HepG2 (cell line): ENCODE measurements around the gene COQ10B. TPM values are rescaled to one million over a fixed set of nuclear protein-coding genes. Genes with fewer than 3 reads are reported as not detected.

Experiments
- ATAC-seq: fragments of 200-7000 bp; cut with Tn5 transposase; 3 replicates; pipeline ENCODE4 v1.9.1; 2020; ENCODE audit warnings: mild to moderate bottlenecking, moderate library complexity
- BruUV-seq: library from RNA; stranded (reverse); fragments of 400-500 nt; replicated peaks from 2 replicates; lab custom pipeline; 2021; lab: Mats Ljungman, UMichigan
- CTCF ChIA-PET: fragments of 300-600 bp; formaldehyde crosslinking; extraction: SDS; loops from one replicate; lab custom pipeline; 2021; ENCODE audit warnings: low total read pairs, inconsistent platforms, low intra/inter-chr PET ratio; lab: Yijun Ruan, JAX
- POLR2A ChIA-PET: fragments of 350-600 bp; sonication (Branson Sonifier 250); formaldehyde crosslinking; loops from one replicate; lab custom pipeline; 2020; ENCODE audit warnings: antibody characterized with exemption, inconsistent platforms; lab: Yijun Ruan, JAX
- DNase-seq: peaks from one replicate; pipeline ENCODE4 v3.0.0-alpha.2; 2015; ENCODE audit warnings: low spot score
- FAIRE-seq: peaks from 3 replicates; lab custom pipeline; 2011; peaks lifted over from hg19 to GRCh38; lab: Jason Lieb, UNC
- H2AFZ ChIP-seq: one replicate; pipeline ENCODE4 v1.6.1; 2011; ENCODE audit warnings: low read length, inconsistent platforms
- H3K27ac ChIP-seq: fragments of 300-600 bp; 3 replicates; pipeline ENCODE4 v1.8.0; 2011; ENCODE audit warnings: mixed run types, mild to moderate bottlenecking, mixed read lengths, low read length, inconsistent platforms; ENCODE audit not compliant: insufficient read depth; ENCODE audit errors: extremely low read length
- H3K27me3 ChIP-seq, 2 experiments: fragments of 200-600 bp in 1 of 2; 2 replicates in 1 of 2; 3 replicates in 1 of 2; pipeline versions ENCODE4 v1.6.0 to v1.8.0; 2011; ENCODE audit warnings: low read length in 2 of 2, mild to moderate bottlenecking in 2 of 2, moderate library complexity in 2 of 2, inconsistent platforms in 1 of 2; ENCODE audit not compliant: insufficient read depth in 2 of 2, control insufficient read depth in 1 of 2
- H3K36me3 ChIP-seq, 2 experiments: fragments of 200-600 bp in 1 of 2; replicated peaks in 1 of 2; 2 replicates in 1 of 2; 3 replicates in 1 of 2; pipeline versions ENCODE4 v1.5.1 to v1.8.0; 2011; ENCODE audit warnings: low read length in 2 of 2, inconsistent platforms in 1 of 2; ENCODE audit not compliant: insufficient read depth in 2 of 2, control insufficient read depth in 1 of 2
- H3K4me1 ChIP-seq: 2 replicates; pipeline ENCODE4 v1.5.1; 2012; ENCODE audit warnings: low read length, inconsistent platforms; ENCODE audit not compliant: insufficient read depth
- H3K4me2 ChIP-seq: 2 replicates; pipeline ENCODE4 v1.6.0; 2011; ENCODE audit warnings: low read depth, low read length, inconsistent platforms
- H3K4me3 ChIP-seq, 3 experiments: fragments of 200-600 bp in 1 of 3; sonication (generic), shearing (Covaris generic) in 1 of 3; replicated peaks in 1 of 3; 2 replicates each; pipeline ENCODE4 v1.5.1; 2011 to 2016; ENCODE audit warnings: low read length in 3 of 3, inconsistent platforms in 2 of 3, low read depth in 2 of 3, mild to moderate bottlenecking in 2 of 3, control low read depth in 1 of 3, mixed read lengths in 1 of 3; ENCODE audit not compliant: insufficient read depth in 1 of 3
- H3K79me2 ChIP-seq: one replicate; pipeline ENCODE4 v1.6.1; 2011; ENCODE audit warnings: low read length, inconsistent platforms; ENCODE audit not compliant: insufficient read depth
- H3K9ac ChIP-seq: 2 replicates; pipeline ENCODE4 v1.6.0; 2011; ENCODE audit warnings: mild to moderate bottlenecking, low read depth, low read length, inconsistent platforms; ENCODE audit not compliant: insufficient read depth
- H3K9me3 ChIP-seq: 2 replicates; pipeline ENCODE4 v1.5.1; 2012; ENCODE audit warnings: mild to moderate bottlenecking, low read length
- H4K20me1 ChIP-seq: 2 replicates; pipeline ENCODE4 v1.6.0; 2011; ENCODE audit warnings: inconsistent platforms, mild to moderate bottlenecking, low read length, moderate library complexity; ENCODE audit not compliant: insufficient read depth
- EHMT2 ChIP-seq: fragments of 200-600 bp; sonication (generic); IDR thresholded peaks from 2 replicates; pipeline ENCODE4 v1.7.0; 2017; ENCODE audit warnings: antibody characterized with exemption, low read depth, low read length, borderline replicate concordance
- FOXC1 ChIP-seq: sonication (generic); formaldehyde crosslinking; IDR thresholded peaks from 2 replicates; pipeline ENCODE4 v1.8.0; 2022; ENCODE audit warnings: mild to moderate bottlenecking, missing genetic modification reagents, borderline replicate concordance
- HIVEP1 ChIP-seq: sonication (generic); formaldehyde crosslinking; IDR thresholded peaks from 2 replicates; pipeline ENCODE4 v1.4.0; 2020; ENCODE audit warnings: mild to moderate bottlenecking, missing genetic modification reagents
- NCOR1 ChIP-seq: fragments of 200-600 bp; sonication (generic); IDR thresholded peaks from 2 replicates; pipeline ENCODE4 v1.7.0; 2017; ENCODE audit warnings: antibody characterized with exemption, low read length, borderline replicate concordance
- PHF20 ChIP-seq: sonication (generic); formaldehyde crosslinking; IDR thresholded peaks from 2 replicates; pipeline ENCODE4 v1.5.0; 2020; ENCODE audit warnings: mild to moderate bottlenecking, missing genetic modification reagents
- RARG ChIP-seq: sonication (generic); formaldehyde crosslinking; IDR thresholded peaks from 2 replicates; pipeline ENCODE4 v1.4.0; 2020; ENCODE audit warnings: low read depth, mild to moderate bottlenecking, missing genetic modification reagents
- TBX2 ChIP-seq: sonication (generic); formaldehyde crosslinking; IDR thresholded peaks from 2 replicates; pipeline ENCODE4 v1.5.0; 2020; ENCODE audit warnings: missing genetic modification reagents, mild to moderate bottlenecking, borderline replicate concordance
- ZNF746 ChIP-seq: sonication (generic); formaldehyde crosslinking; IDR thresholded peaks from 2 replicates; pipeline ENCODE4 v1.8.0; 2022; ENCODE audit warnings: mild to moderate bottlenecking, missing genetic modification reagents
- WGBS: methylation state at CpG from one replicate; pipeline ENCODE4 v1.1.6; 2017; ENCODE audit warnings: low lambda C conversion rate; 5-methylcytosine and 5-hydroxymethylcytosine counted together
- in situ Hi-C: cut with HindIII; loops from 2 replicates; pipeline ENCODE4 v1.10.0; 2017; ENCODE audit warnings: low pct_unique_long_range_greater_than_20kb; ENCODE audit not compliant: extremely low pct_ligation_motif_present
- intact Hi-C: fragments of 100-400 bp; cut with micrococcal nuclease; formaldehyde crosslinking; loops from one replicate; pipeline ENCODE4 v1.10.0; 2022; ENCODE audit not compliant: unreplicated experiment
- polyA plus RNA-seq, 8 experiments: library from polyadenylated mRNA; depleted of rRNA in 3 of 8; stranded (reverse) in 7 of 8; unstranded in 1 of 8; fragments of >200 nt; fragmentation: Illumina TruSeq in 4 of 8; extraction: Trizol in 4 of 8; gene quantifications; 2 replicates each; pipeline versions ENCODE4 v1.2.1 to v1.2.3, GENCODE V29; 2011 to 2016; ENCODE audit warnings: low read depth in 4 of 8, missing spikeins in 1 of 8, mixed read lengths in 1 of 8; ENCODE audit not compliant: insufficient read depth in 1 of 8
- total RNA-seq, 5 experiments: library from RNA; depleted of rRNA; stranded (reverse); fragments of >200 nt; fragmentation: Illumina TruSeq; extraction: Trizol; gene quantifications; 2 replicates each; pipeline ENCODE4 v1.2.3, GENCODE V29; 2016; ENCODE audit warnings: low read depth in 1 of 5
- TF ChIP-seq, protein P1 (sequence below): sonication (generic); formaldehyde crosslinking; conservative IDR thresholded peaks from 2 replicates; pipeline ENCODE4 v1.4.0; 2020; ENCODE audit warnings: missing genetic modification reagents
- TF ChIP-seq, protein P2 (sequence below): sonication (generic); IDR thresholded peaks from 2 replicates; pipeline ENCODE4 v1.6.1; 2016; ENCODE audit warnings: low read depth, borderline replicate concordance
- TF ChIP-seq, protein P3 (sequence below): sonication (generic); formaldehyde crosslinking; IDR thresholded peaks from 2 replicates; pipeline ENCODE4 v1.9.0; 2021; ENCODE audit warnings: mild to moderate bottlenecking, missing genetic modification reagents

COQ10B gene
- total and polyA plus RNA-seq, 2 of the 13 experiments (the other 11 are each of a cell fraction or from before 2014, with no cell fraction given): 4.6 to 34.9 TPM

DNA sequence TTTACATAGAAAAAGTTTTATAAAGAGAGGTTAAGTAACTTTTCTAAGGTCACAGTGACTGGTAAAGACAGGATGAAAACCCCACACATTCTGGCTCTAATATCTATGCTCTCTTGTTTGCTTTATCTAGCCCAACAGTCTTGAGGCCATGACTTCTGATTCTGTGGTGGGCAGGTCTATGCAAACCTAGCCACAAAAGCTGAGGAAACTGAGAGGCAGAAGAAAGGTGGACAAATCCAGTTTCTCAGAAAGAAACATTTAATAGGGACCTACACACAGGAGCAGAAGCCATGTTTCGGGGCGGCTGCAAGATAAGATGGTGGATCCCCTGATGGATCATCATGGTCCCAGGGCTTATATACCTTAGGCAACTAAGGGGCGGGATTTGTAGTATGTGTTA is 24.4 kb downstream of the COQ10B start (continued):
- TF ChIP-seq, protein P1, sequence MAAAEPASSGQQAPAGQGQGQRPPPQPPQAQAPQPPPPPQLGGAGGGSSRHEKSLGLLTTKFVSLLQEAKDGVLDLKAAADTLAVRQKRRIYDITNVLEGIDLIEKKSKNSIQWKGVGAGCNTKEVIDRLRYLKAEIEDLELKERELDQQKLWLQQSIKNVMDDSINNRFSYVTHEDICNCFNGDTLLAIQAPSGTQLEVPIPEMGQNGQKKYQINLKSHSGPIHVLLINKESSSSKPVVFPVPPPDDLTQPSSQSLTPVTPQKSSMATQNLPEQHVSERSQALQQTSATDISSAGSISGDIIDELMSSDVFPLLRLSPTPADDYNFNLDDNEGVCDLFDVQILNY (CRISPR knock-in tag): no peak
- TF ChIP-seq NCOR1 (no peak), RARG (CRISPR knock-in tag) (no peak), TBX2 (CRISPR knock-in tag) (no peak)
- TF ChIP-seq, protein P2, sequence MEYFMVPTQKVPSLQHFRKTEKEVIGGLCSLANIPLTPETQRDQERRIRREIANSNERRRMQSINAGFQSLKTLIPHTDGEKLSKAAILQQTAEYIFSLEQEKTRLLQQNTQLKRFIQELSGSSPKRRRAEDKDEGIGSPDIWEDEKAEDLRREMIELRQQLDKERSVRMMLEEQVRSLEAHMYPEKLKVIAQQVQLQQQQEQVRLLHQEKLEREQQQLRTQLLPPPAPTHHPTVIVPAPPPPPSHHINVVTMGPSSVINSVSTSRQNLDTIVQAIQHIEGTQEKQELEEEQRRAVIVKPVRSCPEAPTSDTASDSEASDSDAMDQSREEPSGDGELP: no peak
- TF ChIP-seq, all 625 proteins: peak for 0

DNA sequence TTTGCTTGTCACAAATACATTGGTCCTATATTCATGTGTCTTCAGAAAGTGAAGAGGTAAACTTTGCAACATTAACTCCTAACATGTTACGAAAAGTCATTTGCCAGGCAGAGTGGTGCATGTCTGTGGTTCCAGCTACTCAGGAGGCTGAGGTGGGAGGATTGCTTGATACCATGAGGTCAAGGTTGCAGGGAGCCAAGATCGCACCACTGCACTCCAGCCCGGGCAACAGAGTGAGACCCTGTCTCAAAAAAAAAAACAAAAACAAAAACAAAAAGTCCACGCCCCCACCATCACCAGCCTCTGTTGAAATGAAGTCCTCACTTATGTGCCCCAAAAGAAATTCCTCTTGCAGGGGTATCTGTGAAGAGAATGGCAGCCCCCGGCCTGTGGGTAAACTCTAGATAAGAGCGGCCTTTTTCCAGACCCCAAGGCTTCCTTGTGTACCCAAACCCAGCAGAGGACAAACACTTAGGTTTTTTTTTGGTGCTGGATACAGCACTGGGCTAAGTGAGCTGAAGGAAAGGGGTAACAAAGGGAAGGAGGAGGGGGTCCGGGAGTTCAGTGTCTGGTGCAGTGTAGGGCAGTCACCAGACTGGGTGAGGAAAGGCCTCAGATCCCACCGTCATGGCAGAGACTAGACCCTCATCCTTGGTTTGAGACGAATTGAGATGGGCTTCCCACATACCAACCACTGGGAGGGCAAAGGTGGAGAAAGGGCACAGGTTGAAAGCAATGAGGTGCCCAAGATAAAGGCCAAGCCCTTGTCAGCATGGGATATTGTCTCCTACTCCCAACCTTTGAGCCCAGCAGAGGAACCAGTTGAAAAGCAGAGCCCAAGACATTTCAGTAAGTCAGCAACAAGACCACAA is 27.0 kb downstream of the COQ10B start:
- peaks cover 0 to 9% of the 10 kb centered on the region in 2 experiments; a peak in 3 of 5 replicates for H3K36me3 ChIP-seq
- H3K79me2 ChIP-seq: no peaks in the 10 kb centered on the region
- in situ Hi-C loops (no loop called here), intact Hi-C loops (loop anchor here (1.0 kb wide), 2 partner anchors 20 to 27 kb away; partner anchors contain the start of genes COQ10B and HSPE1)
- H3K4me2 ChIP-seq: peak overlapping the region; percentile 82
- H3K27ac ChIP-seq: peak overlapping the region; percentile 91
- CTCF ChIA-PET: no interaction called here
- peak overlapping the region; percentile 63 for H3K9ac ChIP-seq
- FAIRE-seq (no peak), DNase-seq (no peak), ATAC-seq (peak; percentile 32)
- no peak overlapping the region for H2AFZ ChIP-seq
- H3K27me3 ChIP-seq: no peaks in the 10 kb centered on the region
- WGBS: 50% methylated on average over 9 of the region's 9 CpGs
- peaks cover 69% of the 10 kb centered on the region for H3K4me1 ChIP-seq
- H3K9me3 ChIP-seq: peaks cover 13% of the 10 kb centered on the region
- peak overlapping the region; percentile 26 to 63 (median 38); a peak in 5 of 6 replicates for H3K4me3 ChIP-seq
- H4K20me1 ChIP-seq: no peaks in the 10 kb centered on the region
- POLR2A ChIA-PET: interaction anchor here (1.0 to 6.8 kb wide), 15 partner anchors 12 to 133 kb away, joined by 3 to 143 read pairs (median 11); partner anchors contain the start of genes COQ10B, HSPD1, HSPE1 and MOB4
- BruUV-seq: no TSS peak
- peak; percentile 38; the same call in 1 of the 2 replicates for TF ChIP-seq EHMT2
- peak; percentile 57; the same call in 1 of the 2 replicates for TF ChIP-seq FOXC1
- peak; percentile 40; the same call in 1 of the 2 replicates for TF ChIP-seq PHF20 (CRISPR knock-in tag)
- TF ChIP-seq, protein P3, sequence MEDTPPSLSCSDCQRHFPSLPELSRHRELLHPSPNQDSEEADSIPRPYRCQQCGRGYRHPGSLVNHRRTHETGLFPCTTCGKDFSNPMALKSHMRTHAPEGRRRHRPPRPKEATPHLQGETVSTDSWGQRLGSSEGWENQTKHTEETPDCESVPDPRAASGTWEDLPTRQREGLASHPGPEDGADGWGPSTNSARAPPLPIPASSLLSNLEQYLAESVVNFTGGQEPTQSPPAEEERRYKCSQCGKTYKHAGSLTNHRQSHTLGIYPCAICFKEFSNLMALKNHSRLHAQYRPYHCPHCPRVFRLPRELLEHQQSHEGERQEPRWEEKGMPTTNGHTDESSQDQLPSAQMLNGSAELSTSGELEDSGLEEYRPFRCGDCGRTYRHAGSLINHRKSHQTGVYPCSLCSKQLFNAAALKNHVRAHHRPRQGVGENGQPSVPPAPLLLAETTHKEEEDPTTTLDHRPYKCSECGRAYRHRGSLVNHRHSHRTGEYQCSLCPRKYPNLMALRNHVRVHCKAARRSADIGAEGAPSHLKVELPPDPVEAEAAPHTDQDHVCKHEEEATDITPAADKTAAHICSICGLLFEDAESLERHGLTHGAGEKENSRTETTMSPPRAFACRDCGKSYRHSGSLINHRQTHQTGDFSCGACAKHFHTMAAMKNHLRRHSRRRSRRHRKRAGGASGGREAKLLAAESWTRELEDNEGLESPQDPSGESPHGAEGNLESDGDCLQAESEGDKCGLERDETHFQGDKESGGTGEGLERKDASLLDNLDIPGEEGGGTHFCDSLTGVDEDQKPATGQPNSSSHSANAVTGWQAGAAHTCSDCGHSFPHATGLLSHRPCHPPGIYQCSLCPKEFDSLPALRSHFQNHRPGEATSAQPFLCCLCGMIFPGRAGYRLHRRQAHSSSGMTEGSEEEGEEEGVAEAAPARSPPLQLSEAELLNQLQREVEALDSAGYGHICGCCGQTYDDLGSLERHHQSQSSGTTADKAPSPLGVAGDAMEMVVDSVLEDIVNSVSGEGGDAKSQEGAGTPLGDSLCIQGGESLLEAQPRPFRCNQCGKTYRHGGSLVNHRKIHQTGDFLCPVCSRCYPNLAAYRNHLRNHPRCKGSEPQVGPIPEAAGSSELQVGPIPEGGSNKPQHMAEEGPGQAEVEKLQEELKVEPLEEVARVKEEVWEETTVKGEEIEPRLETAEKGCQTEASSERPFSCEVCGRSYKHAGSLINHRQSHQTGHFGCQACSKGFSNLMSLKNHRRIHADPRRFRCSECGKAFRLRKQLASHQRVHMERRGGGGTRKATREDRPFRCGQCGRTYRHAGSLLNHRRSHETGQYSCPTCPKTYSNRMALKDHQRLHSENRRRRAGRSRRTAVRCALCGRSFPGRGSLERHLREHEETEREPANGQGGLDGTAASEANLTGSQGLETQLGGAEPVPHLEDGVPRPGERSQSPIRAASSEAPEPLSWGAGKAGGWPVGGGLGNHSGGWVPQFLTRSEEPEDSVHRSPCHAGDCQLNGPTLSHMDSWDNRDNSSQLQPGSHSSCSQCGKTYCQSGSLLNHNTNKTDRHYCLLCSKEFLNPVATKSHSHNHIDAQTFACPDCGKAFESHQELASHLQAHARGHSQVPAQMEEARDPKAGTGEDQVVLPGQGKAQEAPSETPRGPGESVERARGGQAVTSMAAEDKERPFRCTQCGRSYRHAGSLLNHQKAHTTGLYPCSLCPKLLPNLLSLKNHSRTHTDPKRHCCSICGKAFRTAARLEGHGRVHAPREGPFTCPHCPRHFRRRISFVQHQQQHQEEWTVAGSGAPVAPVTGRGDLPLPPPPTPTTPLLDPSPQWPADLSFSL (CRISPR knock-in tag): 0 out of 2 replicates have a peak, but pooled peaks have one; percentile 18
- 0 out of 2 replicates have a peak, but pooled peaks have one; percentile 28 for TF ChIP-seq HIVEP1 (CRISPR knock-in tag)
- TF ChIP-seq ZNF746: no peak
